H1 (cell line): ENCODE measurements around the gene CPNE8. TPM values are rescaled to one million over a fixed set of nuclear protein-coding genes. Genes with fewer than 3 reads are reported as not detected.

Source experiments
- CTCF ChIA-PET: fragments of 300-600 bp; sonication (Branson Sonifier 250); formaldehyde crosslinking; loops from one replicate; lab custom pipeline; 2021; ENCODE audit not compliant: partially characterized antibody; lab: Charles Lee
- POLR2A ChIA-PET: fragments of 300-600 bp; sonication (Branson Sonifier 250); formaldehyde crosslinking; loops from one replicate; lab custom pipeline; 2021; ENCODE audit warnings: inconsistent platforms; ENCODE audit not compliant: partially characterized antibody; lab: Charles Lee
- DNase-seq, 2 experiments: peaks; one replicate each; pipeline versions ENCODE4 v3.0.0 to v3.0.0-alpha.2; 2010 to 2022; ENCODE audit warnings: low spot score in 2 of 2, low read depth in 1 of 2, mixed read lengths in 1 of 2
- FAIRE-seq: peaks from 2 replicates; lab custom pipeline; 2011; peaks lifted over from hg19 to GRCh38; lab: Jason Lieb, UNC
- H2AFZ ChIP-seq: 2 replicates; pipeline ENCODE4 v1.8.1; 2012; ENCODE audit warnings: low read length, inconsistent platforms
- H2AK5ac ChIP-seq: 2 replicates; pipeline ENCODE4 v1.6.1; 2013; ENCODE audit warnings: low read depth, low read length
- H2BK120ac ChIP-seq: replicated peaks from 2 replicates; pipeline ENCODE3; 2013; ENCODE audit warnings: low read depth, low read length, inconsistent platforms
- H2BK12ac ChIP-seq: 2 replicates; pipeline ENCODE4 v1.6.1; 2013; ENCODE audit warnings: low read depth, low read length
- H2BK15ac ChIP-seq: 2 replicates; pipeline ENCODE4 v1.6.1; 2013; ENCODE audit warnings: low read length
- H2BK20ac ChIP-seq: 2 replicates; pipeline ENCODE4 v1.6.1; 2013; ENCODE audit warnings: low read length
- H2BK5ac ChIP-seq: 2 replicates; pipeline ENCODE4 v1.6.1; 2013; ENCODE audit warnings: low read depth, low read length
- H3K14ac ChIP-seq: 2 replicates; pipeline ENCODE4 v1.6.1; 2013; ENCODE audit warnings: inconsistent platforms; ENCODE audit not compliant: insufficient read length
- H3K18ac ChIP-seq: 2 replicates; pipeline ENCODE4 v1.6.1; 2013; ENCODE audit warnings: low read length; ENCODE audit errors: extremely low read depth
- H3K23ac ChIP-seq: 2 replicates; pipeline ENCODE4 v1.6.1; 2013; ENCODE audit warnings: inconsistent platforms; ENCODE audit not compliant: insufficient read length
- H3K23me2 ChIP-seq: 2 replicates; pipeline ENCODE4 v1.6.1; 2013; ENCODE audit warnings: low read depth, low read length
- H3K27ac ChIP-seq: 2 replicates; pipeline ENCODE4 v1.6.1; 2011; ENCODE audit warnings: low read depth, low read length, inconsistent platforms
- H3K27me3 ChIP-seq, 4 experiments: replicated peaks in 1 of 4; 1 replicate in 1 of 4; 2 replicates in 3 of 4; pipeline versions ENCODE4 v1.6.1 to v1.8.1; 2011 to 2013; ENCODE audit warnings: low read length in 3 of 4, mild to moderate bottlenecking in 3 of 4, inconsistent platforms in 2 of 4, mixed read lengths in 2 of 4, moderate library complexity in 1 of 4; ENCODE audit not compliant: control insufficient read depth in 3 of 4, insufficient read depth in 3 of 4; ENCODE audit errors: extremely low read depth in 1 of 4
- H3K36me3 ChIP-seq, 4 experiments: 2 replicates each; pipeline versions ENCODE4 v1.6.1 to v1.8.1; 2011 to 2013; ENCODE audit warnings: mild to moderate bottlenecking in 4 of 4, low read length in 3 of 4, moderate library complexity in 2 of 4, control low read depth in 1 of 4, inconsistent platforms in 1 of 4; ENCODE audit not compliant: insufficient read depth in 4 of 4, control insufficient read depth in 2 of 4
- H3K4ac ChIP-seq: replicated peaks from 2 replicates; pipeline ENCODE3; 2013; ENCODE audit warnings: low read length, low read depth, mixed read lengths, inconsistent platforms; ENCODE audit not compliant: insufficient read length
- H3K4me1 ChIP-seq, 4 experiments: replicated peaks in 1 of 4; 1 replicate in 1 of 4; 2 replicates in 3 of 4; pipeline versions ENCODE4 v1.6.1 to v1.8.1; 2011 to 2013; ENCODE audit warnings: low read length in 3 of 4, inconsistent platforms in 2 of 4, mixed read lengths in 1 of 4; ENCODE audit not compliant: insufficient read depth in 4 of 4, control insufficient read depth in 3 of 4
- H3K4me2 ChIP-seq, 2 experiments: 2 replicates each; pipeline versions ENCODE4 v1.6.1 to v1.8.1; 2011 to 2013; ENCODE audit warnings: low read depth in 2 of 2, low read length in 2 of 2, control low read depth in 1 of 2, inconsistent platforms in 1 of 2, mild to moderate bottlenecking in 1 of 2; ENCODE audit not compliant: insufficient read depth in 1 of 2
- H3K4me3 ChIP-seq, 4 experiments: fragments of 200-600, 300-600 bp in 1 of 4; sonication (generic), shearing (Covaris generic), sonication (Bioruptor Twin) in 1 of 4; 2 replicates each; pipeline versions ENCODE4 v1.5.1 to v1.8.1; 2011 to 2016; ENCODE audit warnings: low read length in 4 of 4, low read depth in 3 of 4, control low read depth in 2 of 4, inconsistent platforms in 2 of 4, mild to moderate bottlenecking in 2 of 4, mixed read lengths in 1 of 4, moderate library complexity in 1 of 4; ENCODE audit not compliant: insufficient read depth in 2 of 4; ENCODE audit errors: extremely low read depth in 1 of 4
- H3K56ac ChIP-seq: replicated peaks from 2 replicates; pipeline ENCODE3; 2013; ENCODE audit warnings: low read depth, mild to moderate bottlenecking, mixed read lengths, low read length, inconsistent platforms; ENCODE audit not compliant: insufficient read length
- H3K79me1 ChIP-seq: 2 replicates; pipeline ENCODE4 v1.6.1; 2013; ENCODE audit warnings: low read depth, low read length, control low read depth
- H3K79me2 ChIP-seq, 2 experiments: 2 replicates each; pipeline versions ENCODE4 v1.6.1 to v1.8.1; 2012 to 2013; ENCODE audit warnings: low read length in 2 of 2, mild to moderate bottlenecking in 2 of 2, inconsistent platforms in 1 of 2; ENCODE audit not compliant: insufficient read depth in 2 of 2, control insufficient read depth in 1 of 2
- H3K9ac ChIP-seq, 4 experiments: replicated peaks in 1 of 4; 1 replicate in 1 of 4; 2 replicates in 3 of 4; pipeline versions ENCODE4 v1.6.1 to v1.8.1; 2011 to 2013; ENCODE audit warnings: low read depth in 3 of 4, low read length in 3 of 4, control low read depth in 2 of 4, mild to moderate bottlenecking in 2 of 4, moderate library complexity in 2 of 4, inconsistent platforms in 1 of 4; ENCODE audit errors: extremely low read depth in 1 of 4
- H3K9me3 ChIP-seq, 2 experiments: 2 replicates each; pipeline versions ENCODE4 v1.6.1 to v1.8.1; 2012 to 2013; ENCODE audit warnings: mild to moderate bottlenecking in 2 of 2, moderate library complexity in 2 of 2, control low read depth in 1 of 2, inconsistent platforms in 1 of 2, low read depth in 1 of 2, low read length in 1 of 2, mixed read lengths in 1 of 2; ENCODE audit not compliant: insufficient read depth in 2 of 2
- H4K20me1 ChIP-seq, 2 experiments: replicated peaks in 1 of 2; 2 replicates each; pipeline versions ENCODE3 to v1.8.1; 2011 to 2013; ENCODE audit warnings: inconsistent platforms in 2 of 2, low read length in 2 of 2, mild to moderate bottlenecking in 1 of 2; ENCODE audit not compliant: insufficient read depth in 2 of 2, control insufficient read depth in 1 of 2
- H4K5ac ChIP-seq: 2 replicates; pipeline ENCODE4 v1.6.1; 2013; ENCODE audit warnings: low read length, low read depth, mixed read lengths, inconsistent platforms; ENCODE audit not compliant: insufficient read length
- H4K8ac ChIP-seq: 2 replicates; pipeline ENCODE4 v1.8.0; 2013; ENCODE audit warnings: mild to moderate bottlenecking, moderate library complexity, low read length, inconsistent platforms; ENCODE audit not compliant: insufficient read depth; ENCODE audit errors: extremely low read depth
- H4K91ac ChIP-seq: replicated peaks from 2 replicates; pipeline ENCODE3; 2013; ENCODE audit warnings: low read length, mixed read lengths, inconsistent platforms; ENCODE audit not compliant: insufficient read length
- BACH1 ChIP-seq: IDR thresholded peaks from 2 replicates; pipeline ENCODE4 v1.6.1; 2012; ENCODE audit warnings: low read length, improper control_type of control experiment
- CEBPB ChIP-seq: IDR thresholded peaks from 2 replicates; pipeline ENCODE4 v1.6.1; 2012; ENCODE audit warnings: low read depth, low read length
- EZH2 ChIP-seq: fragments of 200-600 bp; sonication (generic); IDR thresholded peaks from 2 replicates; pipeline ENCODE4 v1.7.1; 2012; ENCODE audit warnings: low read depth, mild to moderate bottlenecking, moderate library complexity, low read length, inconsistent platforms; ENCODE audit not compliant: severe bottlenecking
- RBBP5 ChIP-seq: IDR thresholded peaks from 2 replicates; pipeline ENCODE4 v1.7.1; 2012; ENCODE audit warnings: low read depth, mild to moderate bottlenecking, inconsistent platforms, low read length, moderate library complexity, borderline replicate concordance
- ZNF274 ChIP-seq: IDR thresholded peaks from 2 replicates; pipeline ENCODE4 v1.7.0; 2012; ENCODE audit warnings: low read length, borderline replicate concordance; ENCODE audit errors: extremely low read depth
- WGBS, 2 experiments: shearing (Covaris generic) in 1 of 2; methylation state at CpG; one replicate each; pipeline versions ENCODE4 v1.1.6 to v1.1.7; 2013 to 2015; ENCODE audit warnings: low lambda C conversion rate in 2 of 2, mixed read lengths in 2 of 2, inconsistent platforms in 1 of 2, low coverage in 1 of 2, missing lambda C conversion rate in 1 of 2; ENCODE audit not compliant: insufficient replicate concordance in 2 of 2, insufficient coverage in 1 of 2, insufficient read length in 1 of 2; ENCODE audit errors: extremely low coverage in 1 of 2, missing lambda C conversion rate in 1 of 2; 5-methylcytosine and 5-hydroxymethylcytosine counted together
- polyA plus RNA-seq, 7 experiments: library from polyadenylated mRNA; depleted of rRNA in 3 of 7; stranded (reverse) in 5 of 7; unstranded in 2 of 7; fragments of >200 nt in 5 of 7; fragments of 200-250 nt in 2 of 7; gene quantifications; 1 replicate in 5 of 7; 2 replicates in 1 of 7; 4 replicates in 1 of 7; pipeline versions ENCODE4 v1.2.1 to v1.2.3, GENCODE V29; 2011 to 2013; ENCODE audit warnings: missing spikeins in 2 of 7, mixed read lengths in 2 of 7
- total RNA-seq: library from RNA; stranded (reverse); fragmentation: NEBNext Ultra II Directional; extraction: Animal tissue kit (Norgen Biotek cat#: 25700); gene quantifications from 2 replicates; pipeline ENCODE4 v1.2.1, GENCODE V29; 2021
- TF ChIP-seq, protein P1 (sequence below): IDR thresholded peaks from 2 replicates; pipeline ENCODE4 v1.6.1; 2011; ENCODE audit warnings: low read depth, mild to moderate bottlenecking, low read length; ENCODE audit not compliant: insufficient read depth

The CPNE8 gene
- total and polyA plus RNA-seq, 2 of the 8 experiments (the other 6 are each of a cell fraction or from before 2014, with no cell fraction given): 2.5 to 6.8 TPM

DNA sequence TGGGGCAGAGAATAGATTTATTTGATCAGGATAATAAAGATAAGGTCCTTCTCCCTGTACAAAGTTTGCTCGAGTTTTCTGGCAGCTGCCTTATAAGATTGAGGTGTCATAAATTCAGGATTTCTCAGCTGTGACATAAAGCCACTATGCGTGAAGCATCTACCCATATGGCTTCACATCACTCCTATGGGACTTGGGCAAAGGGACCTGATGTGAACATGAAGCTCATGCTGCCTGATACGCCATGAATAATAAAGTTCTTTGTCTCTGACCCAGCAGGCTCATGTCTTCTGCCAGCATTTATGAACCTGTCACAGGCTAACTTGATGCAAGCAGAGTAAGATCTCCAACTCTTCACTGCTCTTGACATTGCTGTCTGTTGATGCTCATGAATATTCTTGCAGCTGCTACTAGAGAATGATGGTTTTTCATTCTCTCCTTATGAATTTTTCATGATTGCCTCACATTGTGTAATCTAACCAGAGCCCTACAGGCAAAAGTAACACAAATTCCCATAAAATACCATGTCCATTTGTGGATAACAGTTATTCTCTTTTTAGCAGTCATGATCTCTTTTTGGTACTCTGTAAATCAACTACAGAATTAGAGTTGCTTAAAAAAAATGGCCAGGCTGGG lies 49.0 kb upstream of the CPNE8 start:
- H3K23me2 ChIP-seq: no peaks in the 10 kb centered on the region; the same call in 1 of the 2 replicates
- TF ChIP-seq EZH2: no peak
- TF ChIP-seq BACH1: no peak
- TF ChIP-seq RBBP5: no peak
- no peak for TF ChIP-seq CEBPB
- TF ChIP-seq, protein P1, sequence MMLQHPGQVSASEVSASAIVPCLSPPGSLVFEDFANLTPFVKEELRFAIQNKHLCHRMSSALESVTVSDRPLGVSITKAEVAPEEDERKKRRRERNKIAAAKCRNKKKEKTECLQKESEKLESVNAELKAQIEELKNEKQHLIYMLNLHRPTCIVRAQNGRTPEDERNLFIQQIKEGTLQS: no peak
- no peak for TF ChIP-seq ZNF274
- TF ChIP-seq, all 59 proteins: peak for 0
- H3K27ac ChIP-seq: no peak overlapping the region
- H3K4me2 ChIP-seq: no peak overlapping the region
- H2BK12ac ChIP-seq: no peak overlapping the region
- H4K5ac ChIP-seq: no peak overlapping the region
- no peak overlapping the region for H4K91ac ChIP-seq
- CTCF ChIA-PET: interaction anchor here (0.6 kb wide), 1 partner anchor 149 kb away, joined by 3 read pairs; no protein-coding TSS in a partner anchor
- no peaks in the 10 kb centered on the region for H3K4me1 ChIP-seq
- no peak overlapping the region for H2BK15ac ChIP-seq
- H4K8ac ChIP-seq: no peak overlapping the region
- H3K56ac ChIP-seq: no peak overlapping the region
- H4K20me1 ChIP-seq: no peaks in the 10 kb centered on the region
- no peaks in the 10 kb centered on the region for H3K79me1 ChIP-seq
- H3K27me3 ChIP-seq: no peaks in the 10 kb centered on the region
- H2BK120ac ChIP-seq: no peak overlapping the region
- 89% methylated on average over 3 of the region's 3 CpGs; no CpG with 5 or more reads in 1 of the 2 experiments for WGBS, 2 experiments
- H2BK5ac ChIP-seq: no peak overlapping the region
- H3K9ac ChIP-seq: no peak overlapping the region
- no peak overlapping the region for H2BK20ac ChIP-seq
- no peaks in the 10 kb centered on the region for H3K9me3 ChIP-seq
- POLR2A ChIA-PET: no interaction called here
- no peak overlapping the region for H2AK5ac ChIP-seq
- FAIRE-seq (no peak), DNase-seq (no peak)
- H3K23ac ChIP-seq: no peak overlapping the region
- no peak overlapping the region for H3K18ac ChIP-seq
- no peaks in the 10 kb centered on the region for H3K36me3 ChIP-seq
- no peak overlapping the region for H2AFZ ChIP-seq
- no peak overlapping the region for H3K4ac ChIP-seq
- no peak overlapping the region for H3K4me3 ChIP-seq
- no peaks in the 10 kb centered on the region for H3K79me2 ChIP-seq
- H3K14ac ChIP-seq: no peak overlapping the region
